GM12878 (cell line): ENCODE results near the gene AP1G2.

ENCODE experiments used
- BCL11A ChIP-seq: IDR thresholded peaks from 2 replicates; pipeline ENCODE4 v1.6.1; 2011; ENCODE audit warnings: low read depth, low read length
- KDM1A ChIP-seq: fragments of 200-600 bp; sonication (generic); IDR thresholded peaks from 2 replicates; pipeline ENCODE4 v1.6.1; 2016; ENCODE audit warnings: borderline replicate concordance
- POLR2AphosphoS5 ChIP-seq: IDR thresholded peaks from 2 replicates; pipeline ENCODE4 v1.6.1; 2011; ENCODE audit warnings: mild to moderate bottlenecking, low read length, inconsistent platforms
- RCOR1 ChIP-seq: conservative IDR thresholded peaks from 2 replicates; pipeline ENCODE4 v1.6.1; 2012; ENCODE audit warnings: low read depth, low read length, improper control_type of control experiment
- SIX5 ChIP-seq: IDR thresholded peaks from 2 replicates; pipeline ENCODE4 v1.6.1; 2011; ENCODE audit warnings: mild to moderate bottlenecking, low read depth, low read length, moderate library complexity; ENCODE audit not compliant: severe bottlenecking
- SP1 ChIP-seq: IDR thresholded peaks from one replicate; pipeline ENCODE4 v1.6.1; 2011; ENCODE audit warnings: low read depth, low read length
- SUPT20H ChIP-seq: IDR thresholded peaks from 2 replicates; pipeline ENCODE4 v1.6.1; 2011; ENCODE audit warnings: low read depth, mild to moderate bottlenecking, low read length, moderate library complexity, borderline replicate concordance; ENCODE audit not compliant: control insufficient read depth
- TBL1XR1 ChIP-seq: IDR thresholded peaks from 2 replicates; pipeline ENCODE4 v1.6.1; 2012; ENCODE audit warnings: low read depth, low read length, improper control_type of control experiment
- ZBTB33 ChIP-seq: fragments of 450-650 bp; IDR thresholded peaks from 2 replicates; pipeline ENCODE4 v1.6.1; 2017; ENCODE audit warnings: mild to moderate bottlenecking
- TF ChIP-seq, protein P1 (sequence below), 3 experiments: IDR thresholded peaks in 2 of 3; conservative IDR thresholded peaks in 1 of 3; 2 replicates each; pipeline ENCODE4 v1.5.1; 2011; ENCODE audit warnings: low read depth in 3 of 3, low read length in 3 of 3, mild to moderate bottlenecking in 3 of 3, control low read depth in 2 of 3, moderate library complexity in 2 of 3, inconsistent platforms in 1 of 3, mixed read lengths in 1 of 3; ENCODE audit not compliant: control insufficient read depth in 2 of 3, insufficient read depth in 1 of 3; ENCODE audit errors: extremely low read depth in 1 of 3
- TF ChIP-seq, protein P2 (sequence below): fragments of 450-650 bp; IDR thresholded peaks from 2 replicates; pipeline ENCODE4 v1.6.1; 2017; ENCODE audit warnings: borderline replicate concordance

DNA sequence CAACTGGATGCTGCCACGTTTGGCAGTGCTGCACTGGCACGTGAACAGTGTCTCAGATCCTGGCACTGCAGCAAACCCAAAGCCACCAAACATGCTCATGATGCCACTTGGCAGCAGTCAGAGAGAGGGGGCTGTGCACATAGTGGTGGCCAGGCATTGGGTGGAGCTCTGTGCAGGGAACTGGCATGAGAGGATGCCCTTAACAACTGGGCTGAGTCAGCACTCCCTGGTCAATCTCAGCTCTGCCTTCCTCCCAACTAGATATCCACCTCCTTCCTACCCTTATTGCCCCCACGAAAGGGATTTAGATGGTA lies 53.0 kb downstream of the AP1G2 start:
- no peak for TF ChIP-seq ZBTB33
- TF ChIP-seq, protein P1, sequence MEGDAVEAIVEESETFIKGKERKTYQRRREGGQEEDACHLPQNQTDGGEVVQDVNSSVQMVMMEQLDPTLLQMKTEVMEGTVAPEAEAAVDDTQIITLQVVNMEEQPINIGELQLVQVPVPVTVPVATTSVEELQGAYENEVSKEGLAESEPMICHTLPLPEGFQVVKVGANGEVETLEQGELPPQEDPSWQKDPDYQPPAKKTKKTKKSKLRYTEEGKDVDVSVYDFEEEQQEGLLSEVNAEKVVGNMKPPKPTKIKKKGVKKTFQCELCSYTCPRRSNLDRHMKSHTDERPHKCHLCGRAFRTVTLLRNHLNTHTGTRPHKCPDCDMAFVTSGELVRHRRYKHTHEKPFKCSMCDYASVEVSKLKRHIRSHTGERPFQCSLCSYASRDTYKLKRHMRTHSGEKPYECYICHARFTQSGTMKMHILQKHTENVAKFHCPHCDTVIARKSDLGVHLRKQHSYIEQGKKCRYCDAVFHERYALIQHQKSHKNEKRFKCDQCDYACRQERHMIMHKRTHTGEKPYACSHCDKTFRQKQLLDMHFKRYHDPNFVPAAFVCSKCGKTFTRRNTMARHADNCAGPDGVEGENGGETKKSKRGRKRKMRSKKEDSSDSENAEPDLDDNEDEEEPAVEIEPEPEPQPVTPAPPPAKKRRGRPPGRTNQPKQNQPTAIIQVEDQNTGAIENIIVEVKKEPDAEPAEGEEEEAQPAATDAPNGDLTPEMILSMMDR (IDR thresholded peaks at IDR 0.05 in 2 of 3, conservative IDR thresholded peaks at IDR 0.05 in 1 of 3; ENCODE audit: control insufficient read depth in 2 of 3, extremely low read depth in 1 of 3, insufficient read depth in 1 of 3, low read depth in 3 of 3, low read length in 3 of 3), result no peak
- TF ChIP-seq SIX5, result no peak
- TF ChIP-seq RCOR1, result no peak
- no peak for TF ChIP-seq KDM1A
- no peak for TF ChIP-seq TBL1XR1
- TF ChIP-seq SP1, result no peak
- TF ChIP-seq POLR2AphosphoS5, result no peak
- TF ChIP-seq, protein P2, sequence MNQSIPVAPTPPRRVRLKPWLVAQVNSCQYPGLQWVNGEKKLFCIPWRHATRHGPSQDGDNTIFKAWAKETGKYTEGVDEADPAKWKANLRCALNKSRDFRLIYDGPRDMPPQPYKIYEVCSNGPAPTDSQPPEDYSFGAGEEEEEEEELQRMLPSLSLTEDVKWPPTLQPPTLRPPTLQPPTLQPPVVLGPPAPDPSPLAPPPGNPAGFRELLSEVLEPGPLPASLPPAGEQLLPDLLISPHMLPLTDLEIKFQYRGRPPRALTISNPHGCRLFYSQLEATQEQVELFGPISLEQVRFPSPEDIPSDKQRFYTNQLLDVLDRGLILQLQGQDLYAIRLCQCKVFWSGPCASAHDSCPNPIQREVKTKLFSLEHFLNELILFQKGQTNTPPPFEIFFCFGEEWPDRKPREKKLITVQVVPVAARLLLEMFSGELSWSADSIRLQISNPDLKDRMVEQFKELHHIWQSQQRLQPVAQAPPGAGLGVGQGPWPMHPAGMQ, result no peak
- no peak for TF ChIP-seq BCL11A
- TF ChIP-seq SUPT20H, result no peak
